ENCODE results near the gene KRTDAP. TPM values are rescaled to one million over a fixed set of nuclear protein-coding genes. Genes with fewer than 3 reads are reported as not detected.
A peak's percentile ranks its signal among the peaks of the same experiment; 100 is the strongest.

KRTDAP gene
- total RNA-seq, 1 experiment from 2014 or later = not detected

DNA sequence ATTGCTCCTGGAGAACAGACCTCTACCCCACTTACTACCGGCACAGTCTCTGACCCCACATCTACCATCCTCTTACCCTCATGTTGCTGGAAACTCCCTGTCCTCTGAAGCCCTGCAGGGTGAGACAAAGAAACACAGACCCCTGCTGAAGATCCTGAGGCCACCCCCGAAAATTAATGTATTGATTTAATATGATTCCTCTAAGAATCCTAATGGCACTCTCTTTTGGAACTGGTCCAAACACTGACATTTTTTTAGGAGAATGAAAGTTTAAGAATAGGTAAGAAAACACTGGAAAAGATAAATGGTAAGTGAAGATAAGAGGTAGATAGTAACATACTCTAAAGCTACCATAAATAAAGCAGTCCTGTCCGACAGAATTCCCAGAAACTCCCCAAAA is 17.9 kb upstream of the KRTDAP start:
- H3K4me3 Mint-ChIP-seq (ENCODE audit: unreplicated experiment) = peak overlapping the region; percentile 99
- DNase-seq = no peak
- H3K36me3 Mint-ChIP-seq (ENCODE audit: insufficient read depth, unreplicated experiment) = peaks cover 61% of the 10 kb centered on the region
- H3K4me1 Mint-ChIP-seq (ENCODE audit: low read depth, unreplicated experiment) = peaks cover 10% of the 10 kb centered on the region
- Histone ChIP-seq H3K27me3 (replicated peaks; ENCODE audit: control insufficient read depth, insufficient read depth, low read length) (no peaks in the 10 kb centered on the region), H3K4me1 (peaks cover 11% of the 10 kb centered on the region), H3K9me3 (no peaks in the 10 kb centered on the region), H3K36me3 (ENCODE audit: control insufficient read depth, insufficient read depth, low read length) (peaks cover 9% of the 10 kb centered on the region), H3K4me3 (ENCODE audit: low read depth, low read length) (no peak overlapping the region)
- peak overlapping the region; percentile 99 for H3K27ac Mint-ChIP-seq (ENCODE audit: unreplicated experiment)
- H3K27me3 Mint-ChIP-seq (ENCODE audit: insufficient read depth, unreplicated experiment) = no peaks in the 10 kb centered on the region
- no peaks in the 10 kb centered on the region for H3K9me3 Mint-ChIP-seq (ENCODE audit: unreplicated experiment)
- CTCF ChIA-PET = interaction anchor here (1.3 kb wide), 1 partner anchor 13 kb away, joined by 6 read pairs; no protein-coding TSS in a partner anchor
- intact Hi-C loops (cut with micrococcal nuclease; ENCODE audit: unreplicated experiment) = no loop called here
- BruUV-seq (replicated peaks) = no TSS peak
- POLR2A ChIA-PET = no interaction called here
- TF ChIP-seq, protein P1, sequence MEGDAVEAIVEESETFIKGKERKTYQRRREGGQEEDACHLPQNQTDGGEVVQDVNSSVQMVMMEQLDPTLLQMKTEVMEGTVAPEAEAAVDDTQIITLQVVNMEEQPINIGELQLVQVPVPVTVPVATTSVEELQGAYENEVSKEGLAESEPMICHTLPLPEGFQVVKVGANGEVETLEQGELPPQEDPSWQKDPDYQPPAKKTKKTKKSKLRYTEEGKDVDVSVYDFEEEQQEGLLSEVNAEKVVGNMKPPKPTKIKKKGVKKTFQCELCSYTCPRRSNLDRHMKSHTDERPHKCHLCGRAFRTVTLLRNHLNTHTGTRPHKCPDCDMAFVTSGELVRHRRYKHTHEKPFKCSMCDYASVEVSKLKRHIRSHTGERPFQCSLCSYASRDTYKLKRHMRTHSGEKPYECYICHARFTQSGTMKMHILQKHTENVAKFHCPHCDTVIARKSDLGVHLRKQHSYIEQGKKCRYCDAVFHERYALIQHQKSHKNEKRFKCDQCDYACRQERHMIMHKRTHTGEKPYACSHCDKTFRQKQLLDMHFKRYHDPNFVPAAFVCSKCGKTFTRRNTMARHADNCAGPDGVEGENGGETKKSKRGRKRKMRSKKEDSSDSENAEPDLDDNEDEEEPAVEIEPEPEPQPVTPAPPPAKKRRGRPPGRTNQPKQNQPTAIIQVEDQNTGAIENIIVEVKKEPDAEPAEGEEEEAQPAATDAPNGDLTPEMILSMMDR (IDR thresholded peaks at IDR 0.05; ENCODE audit: insufficient read depth in 1 of 2, low read depth in 1 of 2, low read length in 1 of 2, severe bottlenecking in 1 of 2, unreplicated experiment in 1 of 2) = no peak

DNA sequence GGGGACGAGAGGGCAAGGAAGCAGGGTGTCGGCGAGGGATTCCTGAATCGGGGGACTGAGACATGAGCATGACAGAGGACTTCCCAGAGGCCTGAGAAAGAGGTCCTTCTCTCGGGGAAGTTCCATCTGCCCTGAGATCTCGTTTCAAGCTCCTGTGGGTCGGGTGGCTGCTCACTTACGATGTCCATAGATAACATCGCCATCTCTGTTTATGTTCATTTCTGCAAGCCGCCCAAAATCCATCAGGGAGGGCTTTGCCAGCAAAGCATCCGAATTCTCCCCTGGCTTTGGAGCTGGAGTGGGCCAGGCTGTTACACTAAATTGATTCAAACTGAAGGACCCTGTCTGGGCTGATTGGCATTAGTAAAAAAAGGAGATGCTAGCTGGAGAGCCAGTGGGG is 17.3 kb upstream of the KRTDAP start:
- intact Hi-C loops (cut with micrococcal nuclease; ENCODE audit: unreplicated experiment) = no loop called here
- no peak for DNase-seq
- peaks cover 66% of the 10 kb centered on the region for H3K36me3 Mint-ChIP-seq (ENCODE audit: insufficient read depth, unreplicated experiment)
- H3K4me3 Mint-ChIP-seq (ENCODE audit: unreplicated experiment) = no peak overlapping the region
- Histone ChIP-seq H3K9me3 (no peaks in the 10 kb centered on the region), H3K4me1 (peaks cover 11% of the 10 kb centered on the region), H3K36me3 (ENCODE audit: control insufficient read depth, insufficient read depth, low read length) (peaks cover 9% of the 10 kb centered on the region), H3K27me3 (replicated peaks; ENCODE audit: control insufficient read depth, insufficient read depth, low read length) (no peaks in the 10 kb centered on the region), H3K4me3 (ENCODE audit: low read depth, low read length) (no peak overlapping the region)
- ChIA-PET POLR2A (no interaction called here), CTCF (no interaction called here)
- peaks cover 14% of the 10 kb centered on the region for H3K4me1 Mint-ChIP-seq (ENCODE audit: low read depth, unreplicated experiment)
- no peaks in the 10 kb centered on the region for H3K27me3 Mint-ChIP-seq (ENCODE audit: insufficient read depth, unreplicated experiment)
- TF ChIP-seq, protein P1 (IDR thresholded peaks at IDR 0.05; ENCODE audit: insufficient read depth in 1 of 2, low read depth in 1 of 2, low read length in 1 of 2, severe bottlenecking in 1 of 2, unreplicated experiment in 1 of 2) = no peak
- no peak overlapping the region for H3K27ac Mint-ChIP-seq (ENCODE audit: unreplicated experiment)
- BruUV-seq (replicated peaks) = no TSS peak
- H3K9me3 Mint-ChIP-seq (ENCODE audit: unreplicated experiment) = no peaks in the 10 kb centered on the region

DNA sequence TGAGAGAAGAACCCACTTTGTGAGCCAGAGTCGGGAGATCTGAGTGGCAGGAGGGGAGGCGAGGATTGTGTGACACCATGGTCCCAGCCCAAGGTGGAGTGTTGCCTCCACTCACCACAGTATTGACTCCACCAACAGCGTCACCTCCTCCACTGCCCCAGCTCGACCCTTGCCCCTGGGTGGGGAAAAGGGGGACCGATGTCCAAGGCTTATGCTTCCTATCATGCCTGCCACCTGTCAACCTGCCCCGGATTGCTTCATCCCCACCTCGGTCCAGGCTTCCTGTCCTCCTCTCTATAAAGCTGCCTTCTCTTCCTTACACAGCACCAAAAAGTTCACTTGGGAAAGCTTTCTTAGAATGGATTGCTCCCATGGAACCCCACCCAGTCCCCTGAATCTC is 15.7 kb upstream of the KRTDAP start:
- peaks cover 82% of the 10 kb centered on the region for H3K36me3 Mint-ChIP-seq (ENCODE audit: insufficient read depth, unreplicated experiment)
- Histone ChIP-seq H3K4me1 (peaks cover 11% of the 10 kb centered on the region), H3K36me3 (ENCODE audit: control insufficient read depth, insufficient read depth, low read length) (peaks cover 9% of the 10 kb centered on the region), H3K4me3 (ENCODE audit: low read depth, low read length) (no peak overlapping the region), H3K9me3 (no peaks in the 10 kb centered on the region), H3K27me3 (replicated peaks; ENCODE audit: control insufficient read depth, insufficient read depth, low read length) (no peaks in the 10 kb centered on the region)
- no peak overlapping the region for H3K4me3 Mint-ChIP-seq (ENCODE audit: unreplicated experiment)
- no peak overlapping the region for H3K27ac Mint-ChIP-seq (ENCODE audit: unreplicated experiment)
- no peaks in the 10 kb centered on the region for H3K9me3 Mint-ChIP-seq (ENCODE audit: unreplicated experiment)
- ChIA-PET CTCF (interaction anchor here (0.5 kb wide), 1 partner anchor 154 kb away, joined by 3 read pairs; no protein-coding TSS in a partner anchor), POLR2A (interaction anchor here (0.6 kb wide), 1 partner anchor 173 kb away, joined by 8 read pairs; no protein-coding TSS in a partner anchor)
- intact Hi-C loops (cut with micrococcal nuclease; ENCODE audit: unreplicated experiment) = no loop called here
- peaks cover 23% of the 10 kb centered on the region for H3K4me1 Mint-ChIP-seq (ENCODE audit: low read depth, unreplicated experiment)
- TF ChIP-seq, protein P1 (IDR thresholded peaks at IDR 0.05; ENCODE audit: insufficient read depth in 1 of 2, low read depth in 1 of 2, low read length in 1 of 2, severe bottlenecking in 1 of 2, unreplicated experiment in 1 of 2) = no peak
- H3K27me3 Mint-ChIP-seq (ENCODE audit: insufficient read depth, unreplicated experiment) = no peaks in the 10 kb centered on the region
- no TSS peak for BruUV-seq (replicated peaks)
- DNase-seq = no peak
